PC-3 (cell line): ENCODE results near the gene SGSH.
A peak's percentile ranks its signal among the peaks of the same experiment; 100 is the strongest.

ENCODE experiments used
- CTCF ChIP-seq: fragments of 300-600 bp; sonication (generic); conservative IDR thresholded peaks from 2 replicates; pipeline ENCODE4 v1.5.1; 2017; ENCODE audit warnings: antibody characterized with exemption, low read depth, mild to moderate bottlenecking, low read length
- EZH2 ChIP-seq: fragments of 300-600 bp; sonication (generic); IDR thresholded peaks from one replicate; pipeline ENCODE4 v1.6.1; 2017; ENCODE audit warnings: antibody characterized with exemption, mild to moderate bottlenecking, low read length; ENCODE audit not compliant: unreplicated experiment
- EZH2phosphoT487 ChIP-seq: fragments of 300-600 bp; sonication (generic); IDR thresholded peaks from 2 replicates; pipeline ENCODE4 v1.6.1; 2018; ENCODE audit warnings: mild to moderate bottlenecking, antibody characterized with exemption, low read length, borderline replicate concordance

DNA sequence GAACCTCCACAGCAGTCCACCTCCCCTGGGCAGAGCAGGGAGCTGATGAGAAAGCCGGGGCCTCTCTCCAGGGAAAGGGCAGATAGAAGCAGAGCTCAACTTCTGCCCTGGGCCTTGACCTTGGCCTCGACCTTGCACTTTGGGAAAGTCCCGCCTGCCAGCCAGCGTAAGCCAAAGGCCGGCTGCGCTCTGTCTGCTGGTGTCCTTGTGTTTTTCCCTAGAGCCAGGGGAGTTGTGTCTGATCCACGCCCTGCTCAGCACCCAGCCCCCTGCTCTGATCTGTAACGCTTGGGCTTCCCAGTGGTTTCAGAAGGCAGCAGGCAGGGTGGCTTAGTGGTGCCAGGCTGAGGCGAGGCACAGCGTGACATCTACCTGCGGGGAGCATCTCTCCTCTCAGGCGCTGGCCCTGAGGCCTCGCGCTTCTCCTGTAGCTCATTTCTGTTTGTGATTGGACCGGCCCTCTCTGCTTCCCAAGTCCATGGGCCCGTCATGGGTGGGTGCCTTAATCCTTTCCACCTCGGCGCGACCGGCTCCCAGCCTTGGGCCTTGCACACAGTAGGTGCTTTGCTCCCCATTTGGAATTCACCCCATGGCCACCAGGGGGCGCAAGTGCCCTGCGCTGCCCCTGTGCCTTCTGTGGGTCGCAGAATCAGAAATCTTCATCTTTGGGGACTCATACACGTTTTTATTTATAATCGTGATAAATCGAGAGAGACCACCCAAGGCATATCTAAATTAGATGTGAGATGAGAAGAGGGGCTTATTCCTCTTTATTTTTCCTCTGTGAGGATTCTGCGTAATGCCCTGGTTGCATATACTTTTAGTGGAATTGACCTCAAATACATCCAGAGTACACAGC is 24.2 kb downstream of the SGSH start:
- no peak for TF ChIP-seq EZH2
- TF ChIP-seq CTCF, result peak; percentile 99
- no peak for TF ChIP-seq EZH2phosphoT487
